Endothelial cell of umbilical vein (primary cell): ENCODE data around the gene AP2A2. TPM values are rescaled to one million over a fixed set of nuclear protein-coding genes. Genes with fewer than 3 reads are reported as not detected.

Source experiments
- BruUV-seq: library from RNA; stranded (reverse); fragments of 400-500 nt; replicated peaks from 2 replicates; lab custom pipeline; 2021; lab: Mats Ljungman, UMichigan
- CTCF ChIA-PET: fragments of 300-600, 350-600 bp; sonication (Branson Sonifier 250); formaldehyde crosslinking; loops from one replicate; lab custom pipeline; 2021; ENCODE audit warnings: antibody characterized with exemption, inconsistent platforms; lab: Charles Lee
- POLR2A ChIA-PET: fragments of 300-600, 350-600 bp; sonication (Branson Sonifier 250); formaldehyde crosslinking; loops from one replicate; lab custom pipeline; 2021; ENCODE audit warnings: antibody characterized with exemption, inconsistent platforms; lab: Charles Lee
- DNase-seq: peaks from one replicate; pipeline ENCODE4 v3.0.0-alpha.2; 2011; ENCODE audit warnings: low read depth, low spot score
- FAIRE-seq: peaks from 2 replicates; lab custom pipeline; 2011; peaks lifted over from hg19 to GRCh38; lab: Jason Lieb, UNC
- H2AFZ ChIP-seq: 2 replicates; pipeline ENCODE4 v1.6.0; 2012; ENCODE audit warnings: low read depth, low read length, control low read depth, inconsistent platforms
- H3K27ac ChIP-seq: 2 replicates; pipeline ENCODE4 v1.5.1; 2011; ENCODE audit warnings: low read depth, mild to moderate bottlenecking, control low read depth, low read length, moderate library complexity; ENCODE audit not compliant: insufficient read depth
- H3K27me3 ChIP-seq, 2 experiments: 2 replicates each; pipeline versions ENCODE4 v1.6.0 to v1.6.1; 2011; ENCODE audit warnings: low read length in 2 of 2, mixed read lengths in 1 of 2; ENCODE audit not compliant: control insufficient read depth in 2 of 2, insufficient read depth in 2 of 2
- H3K36me3 ChIP-seq, 2 experiments: 2 replicates in 1 of 2; 3 replicates in 1 of 2; pipeline ENCODE4 v1.5.1; 2011; ENCODE audit warnings: low read length in 2 of 2, mild to moderate bottlenecking in 1 of 2, moderate library complexity in 1 of 2; ENCODE audit not compliant: control insufficient read depth in 2 of 2, insufficient read depth in 2 of 2; ENCODE audit errors: extremely low read depth in 1 of 2
- H3K4me1 ChIP-seq: 3 replicates; pipeline ENCODE4 v1.5.1; 2011; ENCODE audit warnings: mild to moderate bottlenecking, low read length; ENCODE audit not compliant: control insufficient read depth, insufficient read depth; ENCODE audit errors: extremely low read depth
- H3K4me2 ChIP-seq: 2 replicates; pipeline ENCODE4 v1.6.1; 2011; ENCODE audit warnings: low read length, control low read depth, mixed read lengths; ENCODE audit not compliant: insufficient read depth
- H3K4me3 ChIP-seq, 3 experiments: fragments of 200-600 bp in 1 of 3; sonication (generic), shearing (Covaris generic) in 1 of 3; replicated peaks in 1 of 3; 2 replicates each; pipeline ENCODE4 v1.5.1; 2011 to 2016; ENCODE audit warnings: control low read depth in 3 of 3, low read length in 3 of 3, mild to moderate bottlenecking in 2 of 3, inconsistent platforms in 1 of 3, low read depth in 1 of 3, moderate library complexity in 1 of 3; ENCODE audit not compliant: insufficient read depth in 1 of 3
- H3K79me2 ChIP-seq: 2 replicates; pipeline ENCODE4 v1.6.0; 2012; ENCODE audit warnings: low read length, inconsistent platforms; ENCODE audit not compliant: control insufficient read depth, insufficient read depth
- H3K9ac ChIP-seq: replicated peaks from 2 replicates; pipeline ENCODE3; 2011; ENCODE audit warnings: low read length, control low read depth; ENCODE audit not compliant: insufficient read depth; ENCODE audit errors: extremely low read depth
- H3K9me1 ChIP-seq: replicated peaks from 3 replicates; pipeline ENCODE4 v1.6.0; 2011; ENCODE audit warnings: mild to moderate bottlenecking, low read length; ENCODE audit not compliant: control insufficient read depth, insufficient read depth; ENCODE audit errors: extremely low read depth
- H3K9me3 ChIP-seq: replicated peaks from 2 replicates; pipeline ENCODE4 v1.5.1; 2012; ENCODE audit warnings: low read length, inconsistent platforms; ENCODE audit not compliant: control insufficient read depth, insufficient read depth
- H4K20me1 ChIP-seq: replicated peaks from 2 replicates; pipeline ENCODE3; 2011; ENCODE audit warnings: mild to moderate bottlenecking, low read length; ENCODE audit not compliant: control insufficient read depth, insufficient read depth; ENCODE audit errors: extremely low read depth
- CTCF ChIP-seq, 2 donors: IDR thresholded peaks; 1 replicate in 1 of 2; 2 replicates in 1 of 2; pipeline ENCODE4 v1.5.1; 2011; ENCODE audit warnings: low read length in 2 of 2, mild to moderate bottlenecking in 2 of 2, moderate library complexity in 2 of 2, control low read depth in 1 of 2, inconsistent platforms in 1 of 2, low read depth in 1 of 2; ENCODE audit not compliant: insufficient read depth in 1 of 2; ENCODE audit errors: extremely low read depth in 1 of 2
- EZH2 ChIP-seq: IDR thresholded peaks from 2 replicates; pipeline ENCODE4 v1.6.1; 2012; ENCODE audit warnings: borderline replicate concordance, low read depth, mild to moderate bottlenecking, moderate library complexity, low read length, inconsistent platforms; ENCODE audit not compliant: severe bottlenecking
- FOS ChIP-seq: IDR thresholded peaks from 2 replicates; pipeline ENCODE4 v1.6.1; 2011; ENCODE audit warnings: mild to moderate bottlenecking, low read length, moderate library complexity, borderline replicate concordance; ENCODE audit not compliant: insufficient read depth
- GATA2 ChIP-seq: IDR thresholded peaks from 2 replicates; pipeline ENCODE4 v1.7.0; 2011; ENCODE audit warnings: low read depth, mild to moderate bottlenecking, moderate library complexity, mixed read lengths, low read length; ENCODE audit not compliant: insufficient read length, insufficient read depth
- JUN ChIP-seq: IDR thresholded peaks from 2 replicates; pipeline ENCODE4 v1.6.1; 2011; ENCODE audit warnings: borderline replicate concordance, low read depth; ENCODE audit not compliant: insufficient read length, insufficient read depth
- MAX ChIP-seq: IDR thresholded peaks from 2 replicates; pipeline ENCODE4 v1.6.1; 2011; ENCODE audit not compliant: insufficient read depth, insufficient read length
- MYC ChIP-seq: IDR thresholded peaks from one replicate; pipeline ENCODE4 v1.6.1; 2011; ENCODE audit warnings: mild to moderate bottlenecking, low read depth, low read length
- POLR2A ChIP-seq: IDR thresholded peaks from 2 replicates; pipeline ENCODE4 v1.6.1; 2012; ENCODE audit warnings: low read depth, mild to moderate bottlenecking, control low read depth, low read length
- POLR2AphosphoS5 ChIP-seq: IDR thresholded peaks from 2 replicates; pipeline ENCODE4 v1.6.1; 2012; ENCODE audit warnings: low read depth, mild to moderate bottlenecking, control low read depth, low read length, moderate library complexity; ENCODE audit not compliant: insufficient read depth
- dilution Hi-C: fragments of 300-500 bp; cut with MboI; formaldehyde crosslinking; loops from one replicate; pipeline ENCODE4 v1.15.0; 2019; ENCODE audit warnings: low sequenced_read_pairs; ENCODE audit not compliant: extremely low pct_ligation_motif_present
- intact Hi-C: fragments of 100-400 bp; cut with micrococcal nuclease; formaldehyde crosslinking; loops from one replicate; pipeline ENCODE4 v1.10.0; 2022
- polyA plus RNA-seq, 4 experiments: library from polyadenylated mRNA; depleted of rRNA in 3 of 4; stranded (reverse) in 3 of 4; unstranded in 1 of 4; fragments of >200 nt; gene quantifications; 2 replicates each; pipeline versions ENCODE4 v1.2.1 to v1.2.3, GENCODE V29; 2011 to 2012; ENCODE audit warnings: missing spikeins in 1 of 4
- total RNA-seq: library from RNA; stranded (reverse); gene quantifications from 2 replicates; pipeline ENCODE4 v1.2.3, GENCODE V29; 2021

AP2A2 gene
- total and polyA plus RNA-seq, 2 donors (not counting 3 experiments of a cell fraction or from before 2014, with no cell fraction given), result 89.5 to 92.6 TPM

GRCh38 chr11:1052133-1053011, 126.7 kb downstream of the AP2A2 start:
- intact Hi-C loops, result loop anchor here (5.0 kb wide), 1 partner anchor 140 kb away; the partner anchor contains the start of gene CHID1
- Histone ChIP-seq H4K20me1 (no peaks in the 10 kb centered on the region), H3K4me3 (no peak overlapping the region), H3K9me1 (no peaks in the 10 kb centered on the region), H3K27me3 (peaks cover 2 to 4% of the 10 kb centered on the region in 2 experiments), H3K4me1 (no peaks in the 10 kb centered on the region), H3K9ac (no peak overlapping the region), H2AFZ (no peak overlapping the region), H3K79me2 (no peaks in the 10 kb centered on the region), H3K4me2 (no peak overlapping the region), H3K27ac (no peak overlapping the region), H3K9me3 (no peaks in the 10 kb centered on the region), H3K36me3 (no peaks in the 10 kb centered on the region)
- dilution Hi-C loops, result no loop called here
- no peak for TF ChIP-seq MYC
- TF ChIP-seq POLR2AphosphoS5, result no peak
- no peak for TF ChIP-seq JUN
- TF ChIP-seq FOS, result no peak
- no peak for TF ChIP-seq POLR2A
- TF ChIP-seq GATA2, result no peak
- no peak for TF ChIP-seq EZH2
- TF ChIP-seq MAX, result no peak
- TF ChIP-seq CTCF (IDR thresholded peaks at IDR 0.05; ENCODE audit: extremely low read depth in 1 of 2, insufficient read depth in 1 of 2, low read depth in 1 of 2, low read length in 2 of 2), result no peak
- ChIA-PET CTCF (interaction anchor here (0.9 to 4.9 kb wide), 8 partner anchors 152 to 212 kb away, joined by 3 to 46 read pairs (median 6); partner anchors contain the start of gene TSPAN4), POLR2A (no interaction called here)
- DNase-seq (no peak), FAIRE-seq (no peak)
- BruUV-seq, result no TSS peak
